ENCODE data around the gene KRT17. TPM values are rescaled to one million over a fixed set of nuclear protein-coding genes. Genes with fewer than 3 reads are reported as not detected.
"Not testable (repeated sequence)": the region's sequence is repeated elsewhere in the genome, so short reads cannot be mapped to it uniquely, and the experiment has no call there.

Gene KRT17
- total and polyA plus RNA-seq, 4 donors, result 3.8 to 126 (median 19.3) TPM

GRCh38 chr17:41614098-41614497, 10.3 kb downstream of the KRT17 start:
- H3K4me3 ChIP-seq (ENCODE audit: low read length in 2 of 2), result no peak overlapping the region
- intact Hi-C loops (cut with DNase I), result no loop called here
- DNase-seq (peak in 1 of 2 donors; percentile 23), ATAC-seq (ENCODE audit: low FRiP score) (no peak)
- H3K4me1 ChIP-seq (ENCODE audit: control insufficient read depth in 1 of 2, insufficient read depth in 2 of 2, low read length in 2 of 2), result no peaks in the 10 kb centered on the region
- H3K27me3 ChIP-seq (ENCODE audit: control insufficient read depth in 1 of 2, insufficient read depth in 2 of 2, low read length in 1 of 2), result no peaks in the 10 kb centered on the region
- no peaks in the 10 kb centered on the region for H3K9me3 ChIP-seq (ENCODE audit: control insufficient read depth, low read length)
- no peaks in the 10 kb centered on the region for H3K36me3 ChIP-seq (ENCODE audit: control insufficient read depth in 1 of 2, insufficient read depth in 2 of 2, low read length in 1 of 2)
- 91 to 93% methylated on average over 5 of the region's 5 CpGs for WGBS, 2 donors
- H3K27ac ChIP-seq (ENCODE audit: low read depth in 1 of 2, low read length in 2 of 2), result no peak overlapping the region

DNA sequence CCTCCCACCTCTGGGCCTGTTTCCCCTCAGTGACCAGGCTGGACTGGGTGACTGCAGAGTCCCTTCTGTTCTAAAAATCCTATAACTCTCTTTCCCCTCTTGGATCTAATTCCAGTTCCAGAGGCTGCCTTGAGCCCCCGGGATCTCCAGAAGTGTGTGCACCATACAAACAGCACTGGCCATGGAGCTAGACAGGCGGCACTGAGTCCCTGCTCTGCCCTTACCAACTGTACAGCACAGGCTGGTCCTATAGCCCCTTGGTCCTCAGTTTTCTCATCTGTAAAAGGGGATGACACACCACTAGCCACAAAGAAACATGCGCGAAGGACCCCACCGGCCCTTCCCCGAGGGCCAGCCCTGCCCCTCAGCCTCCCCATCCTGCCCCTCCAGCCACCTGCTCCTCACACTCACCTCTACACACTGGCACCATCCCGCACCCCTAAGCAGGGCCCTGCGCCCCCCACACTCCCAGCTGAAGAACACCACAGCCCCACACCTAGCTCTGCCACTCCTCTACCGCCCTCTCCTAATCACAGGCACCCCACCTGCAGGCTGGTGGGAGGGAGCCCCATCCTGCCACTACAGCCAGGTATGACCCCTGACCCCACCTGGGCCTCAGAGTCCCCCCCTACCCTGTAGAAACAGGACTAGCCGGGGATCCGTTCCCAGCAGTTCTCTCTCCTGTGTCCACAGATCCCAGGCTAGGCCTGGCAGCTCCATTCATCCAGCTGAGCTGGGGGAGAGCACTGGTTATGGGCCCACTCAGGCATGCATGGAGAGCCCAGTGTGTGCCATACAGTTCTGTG, 10.9 kb downstream of the KRT17 start:
- Histone ChIP-seq H3K27ac (ENCODE audit: low read depth in 1 of 2, low read length in 2 of 2) (no peak overlapping the region), H3K27me3 (ENCODE audit: control insufficient read depth in 1 of 2, insufficient read depth in 2 of 2, low read length in 1 of 2) (no peaks in the 10 kb centered on the region), H3K4me1 (ENCODE audit: control insufficient read depth in 1 of 2, insufficient read depth in 2 of 2, low read length in 2 of 2) (no peaks in the 10 kb centered on the region), H3K36me3 (ENCODE audit: control insufficient read depth in 1 of 2, insufficient read depth in 2 of 2, low read length in 1 of 2) (no peaks in the 10 kb centered on the region), H3K4me3 (ENCODE audit: low read length in 2 of 2) (no peak overlapping the region), H3K9me3 (ENCODE audit: control insufficient read depth, low read length) (no peaks in the 10 kb centered on the region)
- ATAC-seq (ENCODE audit: low FRiP score) (no peak), DNase-seq (peak; percentile 21 to 60)
- WGBS, 2 donors, result 80 to 92% methylated on average over 11 of the region's 11 CpGs
- intact Hi-C loops (cut with DNase I), result no loop called here

GRCh38 chr17:41612376-41613160, 11.8 kb downstream of the KRT17 start, which contains the start of gene KRT16:
Gene KRT16, minus strand, starts transcription at chr17:41612767. Its CDS starts 79 bp downstream, at chr17:41612688.
- H3K27ac ChIP-seq (ENCODE audit: low read depth in 1 of 2, low read length in 2 of 2); H3K4me3 ChIP-seq (ENCODE audit: low read length in 2 of 2); H3K9me3 ChIP-seq (ENCODE audit: control insufficient read depth, low read length); intact Hi-C loops (cut with DNase I); H3K4me1 ChIP-seq (ENCODE audit: control insufficient read depth in 1 of 2, insufficient read depth in 2 of 2, low read length in 2 of 2); H3K27me3 ChIP-seq (ENCODE audit: control insufficient read depth in 1 of 2, insufficient read depth in 2 of 2, low read length in 1 of 2); H3K36me3 ChIP-seq (ENCODE audit: control insufficient read depth in 1 of 2, insufficient read depth in 2 of 2, low read length in 1 of 2): not testable (repeated sequence)
- WGBS, 2 donors, result 67 to 69% methylated on average over 31 of the region's 31 CpGs
- peak; percentile 76 for ATAC-seq (ENCODE audit: low FRiP score)
- peak; percentile 67 to 75 for DNase-seq

DNA sequence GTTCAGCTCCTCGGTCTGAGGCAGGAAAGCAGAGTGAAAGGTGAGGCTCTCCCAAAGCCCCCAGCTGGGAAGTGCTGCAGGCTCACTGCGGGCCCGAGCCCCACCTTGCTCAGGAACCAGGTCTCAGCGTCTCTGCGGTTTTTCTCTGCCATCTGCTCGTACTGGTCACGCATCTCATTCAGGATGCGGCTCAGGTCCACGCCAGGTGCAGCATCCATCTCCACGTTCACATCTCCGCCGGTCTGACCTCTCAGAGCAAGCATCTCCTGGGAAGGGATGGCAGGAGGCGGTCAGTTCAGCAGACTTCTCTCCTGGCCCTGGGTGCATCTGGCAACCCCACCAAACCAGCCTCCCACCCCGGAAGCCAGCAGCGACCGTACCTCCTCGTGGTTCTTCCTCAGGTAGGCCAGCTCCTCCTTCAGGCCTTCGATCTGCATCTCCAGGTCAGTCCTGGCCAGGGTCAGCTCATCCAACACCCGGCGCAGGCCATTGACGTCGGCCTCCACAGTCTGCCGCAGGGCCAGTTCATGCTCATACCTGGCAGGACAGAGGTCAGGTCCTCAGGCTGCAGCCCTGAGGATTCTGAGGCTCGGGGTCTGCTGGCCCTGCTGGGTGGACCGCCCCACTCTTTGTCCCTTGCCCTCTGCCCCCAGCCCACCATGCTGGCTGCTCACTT, 13.3 kb downstream of the KRT17 start:
- intact Hi-C loops (cut with DNase I), result no loop called here
- 92 to 95% methylated on average over 25 of the region's 25 CpGs for WGBS, 2 donors
- H3K4me1 ChIP-seq (ENCODE audit: control insufficient read depth in 1 of 2, insufficient read depth in 2 of 2, low read length in 2 of 2), result no peaks in the 10 kb centered on the region
- no peaks in the 10 kb centered on the region for H3K27me3 ChIP-seq (ENCODE audit: control insufficient read depth in 1 of 2, insufficient read depth in 2 of 2, low read length in 1 of 2)
- DNase-seq, result peak; percentile 39 to 67
- H3K9me3 ChIP-seq (ENCODE audit: control insufficient read depth, low read length), result peaks cover 2% of the 10 kb centered on the region
- no peak overlapping the region for H3K27ac ChIP-seq (ENCODE audit: low read depth in 1 of 2, low read length in 2 of 2)
- no peaks in the 10 kb centered on the region for H3K36me3 ChIP-seq (ENCODE audit: control insufficient read depth in 1 of 2, insufficient read depth in 2 of 2, low read length in 1 of 2)
- no peak for ATAC-seq (ENCODE audit: low FRiP score)
- H3K4me3 ChIP-seq (ENCODE audit: low read length in 2 of 2), result no peak overlapping the region

DNA sequence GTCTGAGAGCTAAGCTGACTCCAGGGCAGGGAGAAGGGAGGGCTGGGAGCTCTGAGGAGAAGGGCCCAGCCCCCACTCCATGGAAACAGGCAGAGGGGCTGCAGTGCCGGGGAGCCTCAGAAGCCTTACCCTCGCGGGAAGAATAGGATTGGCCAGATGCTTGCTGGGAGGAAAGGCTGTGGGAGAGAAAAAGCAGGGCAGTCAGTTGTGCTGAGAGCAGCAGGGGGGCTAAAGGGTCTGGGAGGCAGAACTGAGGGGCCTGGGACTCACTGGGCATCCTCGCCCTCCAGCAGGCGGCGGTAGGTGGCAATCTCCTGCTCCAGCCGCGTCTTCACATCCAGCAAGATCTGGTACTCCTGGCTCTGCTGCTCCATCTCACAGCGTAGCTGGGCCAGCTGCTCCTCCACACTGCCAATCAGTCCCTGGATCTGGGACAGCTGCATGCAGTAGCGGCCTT, 14.3 kb downstream of the KRT17 start:
- H3K27me3 ChIP-seq (ENCODE audit: control insufficient read depth in 1 of 2, insufficient read depth in 2 of 2, low read length in 1 of 2); H3K4me1 ChIP-seq (ENCODE audit: control insufficient read depth in 1 of 2, insufficient read depth in 2 of 2, low read length in 2 of 2); H3K27ac ChIP-seq (ENCODE audit: low read depth in 1 of 2, low read length in 2 of 2); H3K36me3 ChIP-seq (ENCODE audit: control insufficient read depth in 1 of 2, insufficient read depth in 2 of 2, low read length in 1 of 2); ATAC-seq (ENCODE audit: low FRiP score); H3K4me3 ChIP-seq (ENCODE audit: low read length in 2 of 2); H3K9me3 ChIP-seq (ENCODE audit: control insufficient read depth, low read length); intact Hi-C loops (cut with DNase I): not testable (repeated sequence)
- 40 to 54% methylated on average over 10 of the region's 10 CpGs for WGBS, 2 donors
- DNase-seq, result peak; percentile 44 to 65

GRCh38 chr17:41606930-41607329, 17.4 kb downstream of the KRT17 start:
- H3K4me1 ChIP-seq (ENCODE audit: control insufficient read depth in 1 of 2, insufficient read depth in 2 of 2, low read length in 2 of 2); H3K4me3 ChIP-seq (ENCODE audit: low read length in 2 of 2); ATAC-seq (ENCODE audit: low FRiP score); H3K36me3 ChIP-seq (ENCODE audit: control insufficient read depth in 1 of 2, insufficient read depth in 2 of 2, low read length in 1 of 2); DNase-seq; H3K27me3 ChIP-seq (ENCODE audit: control insufficient read depth in 1 of 2, insufficient read depth in 2 of 2, low read length in 1 of 2); H3K27ac ChIP-seq (ENCODE audit: low read depth in 1 of 2, low read length in 2 of 2); H3K9me3 ChIP-seq (ENCODE audit: control insufficient read depth, low read length); intact Hi-C loops (cut with DNase I): not testable (repeated sequence)
- WGBS, 2 donors, result 69 to 95% methylated on average over 4 of the region's 4 CpGs

GRCh38 chr17:41602524-41602923, 21.9 kb downstream of the KRT17 start:
- WGBS, 2 donors, result 81 to 86% methylated on average over 2 of the region's 2 CpGs
- intact Hi-C loops (cut with DNase I), result no loop called here
- H3K27ac ChIP-seq (ENCODE audit: low read depth in 1 of 2, low read length in 2 of 2), result no peak overlapping the region
- DNase-seq (no peak), ATAC-seq (ENCODE audit: low FRiP score) (no peak)
- no peak overlapping the region for H3K4me3 ChIP-seq (ENCODE audit: low read length in 2 of 2)
- H3K27me3 ChIP-seq (ENCODE audit: control insufficient read depth in 1 of 2, insufficient read depth in 2 of 2, low read length in 1 of 2), result no peaks in the 10 kb centered on the region
- peaks cover 2% of the 10 kb centered on the region for H3K9me3 ChIP-seq (ENCODE audit: control insufficient read depth, low read length)
- H3K36me3 ChIP-seq (ENCODE audit: control insufficient read depth in 1 of 2, insufficient read depth in 2 of 2, low read length in 1 of 2), result no peaks in the 10 kb centered on the region
- H3K4me1 ChIP-seq (ENCODE audit: control insufficient read depth in 1 of 2, insufficient read depth in 2 of 2, low read length in 2 of 2), result no peaks in the 10 kb centered on the region

DNA sequence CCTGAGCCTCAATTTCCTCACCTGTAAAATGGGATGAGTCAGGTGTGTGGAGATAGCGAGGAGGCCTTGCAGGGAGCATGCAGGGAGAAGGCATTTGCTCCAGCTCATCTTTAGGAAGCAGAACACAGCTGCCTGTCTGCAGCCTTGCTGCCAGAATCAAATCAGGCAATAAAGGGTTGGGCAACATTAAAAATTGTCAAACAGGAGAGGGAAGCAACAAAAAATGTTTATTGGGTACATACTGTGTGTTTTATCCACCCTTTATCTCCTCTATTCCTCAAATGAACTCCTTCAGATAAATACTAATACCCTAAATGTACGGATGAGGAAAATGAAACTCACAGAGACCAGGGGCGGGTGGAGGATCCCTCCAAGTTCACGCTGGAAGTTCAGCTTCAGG, 24.1 kb downstream of the KRT17 start:
- H3K36me3 ChIP-seq (ENCODE audit: control insufficient read depth in 1 of 2, insufficient read depth in 2 of 2, low read length in 1 of 2), result no peaks in the 10 kb centered on the region
- ATAC-seq (ENCODE audit: low FRiP score), result no peak
- DNase-seq, result no peak
- H3K27me3 ChIP-seq (ENCODE audit: control insufficient read depth in 1 of 2, insufficient read depth in 2 of 2, low read length in 1 of 2), result no peaks in the 10 kb centered on the region
- no peak overlapping the region for H3K27ac ChIP-seq (ENCODE audit: low read depth in 1 of 2, low read length in 2 of 2)
- H3K4me1 ChIP-seq (ENCODE audit: control insufficient read depth in 1 of 2, insufficient read depth in 2 of 2, low read length in 2 of 2), result no peaks in the 10 kb centered on the region
- no peak overlapping the region for H3K4me3 ChIP-seq (ENCODE audit: low read length in 2 of 2)
- intact Hi-C loops (cut with DNase I), result no loop called here
- 88% methylated on average over 4 of the region's 4 CpGs for WGBS, 2 donors
- H3K9me3 ChIP-seq (ENCODE audit: control insufficient read depth, low read length), result no peaks in the 10 kb centered on the region
